Activated gamma-delta T cell treated with anti-CD3 and anti-CD28 coated beads, Interleukin-2, amount 50 U/mL, for 16 hours (primary cell): ENCODE results near the gene CLIP4.

ENCODE experiments used
- DNase-seq: peaks from one replicate; pipeline ENCODE4 v3.0.0-alpha.2; 2020; ENCODE audit warnings: low read depth

The CLIP4 gene

GRCh38 chr2:29222381-29223179 lies 107.4 kb downstream of the CLIP4 start:
- no peak for DNase-seq

GRCh38 chr2:29223257-29223656 lies 108.0 kb downstream of the CLIP4 start:
- DNase-seq, result no peak

- no peak for DNase-seq
These were observed 108.9 kb downstream of the CLIP4 start for GRCh38 chr2:29223851-29224692.

- no peak for DNase-seq
These were observed 109.7 kb downstream of the CLIP4 start for GRCh38 chr2:29224693-29225551.

GRCh38 chr2:29225814-29226213 lies 110.6 kb downstream of the CLIP4 start:
- no peak for DNase-seq

- DNase-seq, result no peak
These were observed 111.2 kb downstream of the CLIP4 start for GRCh38 chr2:29226375-29226774.

GRCh38 chr2:29226808-29227207 lies 111.6 kb downstream of the CLIP4 start:
- no peak for DNase-seq

- no peak for DNase-seq
These were observed 112.9 kb downstream of the CLIP4 start for GRCh38 chr2:29227935-29228675.

GRCh38 chr2:29228947-29229346 lies 113.7 kb downstream of the CLIP4 start:
- no peak for DNase-seq

GRCh38 chr2:29229640-29230039 lies 114.4 kb downstream of the CLIP4 start:
- DNase-seq, result no peak

- DNase-seq, result no peak
These were observed 116.8 kb downstream of the CLIP4 start for GRCh38 chr2:29232041-29232440.

- DNase-seq, result no peak
These were observed 118.2 kb downstream of the CLIP4 start for GRCh38 chr2:29233428-29233827.

GRCh38 chr2:29235411-29235810 lies 120.2 kb downstream of the CLIP4 start:
- no peak for DNase-seq

- no peak for DNase-seq
These were observed 120.9 kb downstream of the CLIP4 start for GRCh38 chr2:29236074-29236473.

- DNase-seq, result no peak
These were observed 123.3 kb downstream of the CLIP4 start for GRCh38 chr2:29238497-29238896.
